A549 treated with DMSO at 1 μM for 4 hours (cell line): ENCODE data around the gene GPX5. TPM values are rescaled to one million over a fixed set of nuclear protein-coding genes. Genes with fewer than 3 reads are reported as not detected.

Experiments used
- total RNA-seq: library from RNA; stranded (reverse); fragments of 200-300 nt; extraction: Qiagen RNA extraction; gene quantifications from 5 replicates; pipeline ENCODE4 v1.2.3, GENCODE V29; 2022; ENCODE audit warnings: low read depth

Gene GPX5, protein sequence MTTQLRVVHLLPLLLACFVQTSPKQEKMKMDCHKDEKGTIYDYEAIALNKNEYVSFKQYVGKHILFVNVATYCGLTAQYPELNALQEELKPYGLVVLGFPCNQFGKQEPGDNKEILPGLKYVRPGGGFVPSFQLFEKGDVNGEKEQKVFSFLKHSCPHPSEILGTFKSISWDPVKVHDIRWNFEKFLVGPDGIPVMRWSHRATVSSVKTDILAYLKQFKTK
- total RNA-seq: not detected in 5 replicates

DNA sequence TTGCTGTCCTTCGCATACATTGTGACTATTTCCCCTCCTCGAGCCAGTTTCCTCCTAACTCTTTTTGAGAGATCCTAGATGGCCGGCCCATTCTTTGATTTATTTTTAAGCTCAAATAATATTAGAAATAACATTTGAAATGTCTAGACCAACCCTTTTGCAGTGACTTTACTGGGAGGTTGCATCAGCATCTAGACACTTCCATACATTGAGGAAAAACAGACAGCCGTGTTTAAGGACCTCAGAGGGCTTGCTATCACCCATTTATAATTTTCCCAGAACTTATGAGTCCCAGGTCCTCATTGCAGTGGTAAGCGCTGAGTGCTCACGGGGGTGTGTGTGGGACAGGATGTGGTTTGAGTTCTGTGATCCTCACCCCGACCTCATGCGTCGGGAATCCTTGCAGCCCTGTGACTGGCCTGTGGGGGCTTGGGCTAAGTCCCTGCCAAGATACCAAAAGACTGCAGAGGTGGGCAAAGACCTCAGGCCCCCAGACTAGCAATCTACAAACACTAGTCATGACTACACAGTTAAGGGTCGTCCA lies at the start of gene GPX5:
Gene GPX5, plus strand, starts transcription at position 386 of the 544 bp plus-strand sequence. Its CDS starts 133 bp downstream, at position 519.

DNA sequence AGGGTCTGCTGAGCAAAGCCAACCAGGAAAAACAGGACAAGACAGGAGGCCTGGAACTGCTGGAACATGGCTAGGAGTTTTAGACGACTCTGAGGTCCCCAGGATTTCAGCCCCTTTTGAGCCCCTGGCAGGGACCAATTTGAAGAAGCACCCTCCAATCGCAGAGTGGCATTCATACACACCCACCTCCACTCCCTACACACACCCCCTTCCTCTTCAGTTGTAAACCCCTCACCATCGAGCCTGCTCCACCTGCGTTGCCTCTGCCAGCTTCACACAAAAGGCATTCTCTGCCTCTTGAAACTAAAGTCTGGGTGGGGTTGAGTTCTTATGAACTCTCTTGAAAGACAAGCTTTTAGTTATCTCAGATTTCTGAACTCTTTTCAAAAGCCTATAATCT lies 10.0 kb upstream of the GPX5 start, which contains the start of gene GPX6:
Gene GPX6, minus strand, starts transcription at position 118 of the 400 bp plus-strand sequence. Its CDS starts 50 bp downstream, at position 68.

Other genes starting within 250 kb of the GPX5 start
- gene PGBD1, start 244.3 kb upstream of the GPX5 start, total RNA-seq: 3.9 to 5.8 TPM (median 5.0 TPM) in 5 replicates
- 1.6 to 2.8 TPM (median 2.2 TPM) in 5 replicates for gene ZSCAN31, start 189.7 kb upstream of the GPX5 start, total RNA-seq
- 1.3 to 2.0 TPM (median 1.8 TPM) in 5 replicates for gene ZKSCAN3, start 175.9 kb upstream of the GPX5 start, total RNA-seq
- gene ZSCAN12, start 126.1 kb upstream of the GPX5 start, total RNA-seq: 1.5 to 1.9 TPM (median 1.8 TPM) in 5 replicates
- gene ZSCAN23, start 82.4 kb upstream of the GPX5 start, total RNA-seq: not detected in 5 replicates
- gene GPX6, start 10.1 kb upstream of the GPX5 start, total RNA-seq: not detected in 5 replicates